Measurements from ENCODE around the gene LUZP1. TPM values are rescaled to one million over a fixed set of nuclear protein-coding genes. Genes with fewer than 3 reads are reported as not detected.

The LUZP1 gene
- total and polyA plus RNA-seq, 12 donors, result 6.4 to 40.1 (median 29.9) TPM

DNA sequence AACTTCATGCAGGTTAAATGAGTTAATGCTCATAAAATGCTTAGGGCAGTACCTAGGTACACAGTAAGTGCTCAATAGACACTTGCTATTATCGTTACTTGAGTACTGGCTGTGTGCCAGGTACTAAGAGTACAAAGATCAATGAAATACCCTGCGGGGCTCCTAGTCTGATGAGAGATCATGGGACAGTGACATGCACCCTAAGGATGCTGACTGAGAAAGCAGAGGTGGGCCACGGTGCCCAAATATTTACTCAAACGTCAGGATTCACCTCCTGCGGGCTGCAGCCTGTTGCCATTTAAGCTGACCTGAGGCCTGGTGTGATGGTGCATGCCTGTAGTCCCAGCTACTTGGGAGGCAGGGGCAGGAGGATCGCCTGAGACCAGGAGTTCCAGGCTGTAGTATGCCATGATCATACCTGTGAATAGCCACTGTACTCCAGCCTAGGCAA is 19.8 kb upstream of the LUZP1 start:
- Histone ChIP-seq H3K4me3 (no peak overlapping the region), H3K4me1 (peaks cover 0 to 9% (median 6%) of the 10 kb centered on the region in 9 donors), H3K27me3 (no peaks in the 10 kb centered on the region), H3K36me3 (no peaks in the 10 kb centered on the region), H3K27ac (no peak overlapping the region), H3K9me3 (no peaks in the 10 kb centered on the region)
- 71 to 75% methylated on average over 6 of the region's 6 CpGs for WGBS, 2 donors
- no peak for DNase-seq
- ATAC-seq, result no peak
- TF ChIP-seq, protein P1, sequence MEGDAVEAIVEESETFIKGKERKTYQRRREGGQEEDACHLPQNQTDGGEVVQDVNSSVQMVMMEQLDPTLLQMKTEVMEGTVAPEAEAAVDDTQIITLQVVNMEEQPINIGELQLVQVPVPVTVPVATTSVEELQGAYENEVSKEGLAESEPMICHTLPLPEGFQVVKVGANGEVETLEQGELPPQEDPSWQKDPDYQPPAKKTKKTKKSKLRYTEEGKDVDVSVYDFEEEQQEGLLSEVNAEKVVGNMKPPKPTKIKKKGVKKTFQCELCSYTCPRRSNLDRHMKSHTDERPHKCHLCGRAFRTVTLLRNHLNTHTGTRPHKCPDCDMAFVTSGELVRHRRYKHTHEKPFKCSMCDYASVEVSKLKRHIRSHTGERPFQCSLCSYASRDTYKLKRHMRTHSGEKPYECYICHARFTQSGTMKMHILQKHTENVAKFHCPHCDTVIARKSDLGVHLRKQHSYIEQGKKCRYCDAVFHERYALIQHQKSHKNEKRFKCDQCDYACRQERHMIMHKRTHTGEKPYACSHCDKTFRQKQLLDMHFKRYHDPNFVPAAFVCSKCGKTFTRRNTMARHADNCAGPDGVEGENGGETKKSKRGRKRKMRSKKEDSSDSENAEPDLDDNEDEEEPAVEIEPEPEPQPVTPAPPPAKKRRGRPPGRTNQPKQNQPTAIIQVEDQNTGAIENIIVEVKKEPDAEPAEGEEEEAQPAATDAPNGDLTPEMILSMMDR (IDR thresholded peaks at IDR 0.05), result no peak
- intact Hi-C loops (cut with DNase I), result loop anchor here in 3 of 10 donors (5.0 to 10.0 kb wide), 2 partner anchors 204 to 211 kb away; no protein-coding TSS in a partner anchor

DNA sequence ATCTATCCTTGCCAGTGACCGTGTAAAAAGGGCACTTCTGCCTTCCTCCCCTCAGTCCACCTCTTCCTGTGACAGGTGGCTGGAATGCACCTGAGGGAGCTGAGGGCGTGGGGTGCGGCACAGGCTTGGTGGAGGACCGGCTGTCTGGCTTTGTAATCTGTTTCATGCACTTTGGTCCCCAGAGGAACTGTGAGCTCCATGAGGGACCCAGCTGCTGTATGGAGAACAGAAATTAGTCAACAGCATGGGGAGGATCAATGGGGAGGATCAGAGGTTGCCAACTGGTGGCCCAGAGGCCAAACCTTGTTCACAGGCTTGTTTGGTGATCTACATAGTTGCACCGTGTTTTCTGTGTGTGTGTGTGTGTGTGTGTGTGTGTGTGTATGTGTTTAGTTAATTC is 19.0 kb upstream of the LUZP1 start:
- peaks cover 0 to 9% (median 6%) of the 10 kb centered on the region in 9 donors for H3K4me1 ChIP-seq
- no peak overlapping the region for H3K4me3 ChIP-seq
- ATAC-seq (no peak), DNase-seq (no peak)
- TF ChIP-seq, protein P1 (IDR thresholded peaks at IDR 0.05), result no peak
- 72 to 86% methylated on average over 5 of the region's 5 CpGs for WGBS, 2 donors
- H3K27ac ChIP-seq, result no peak overlapping the region
- intact Hi-C loops (cut with DNase I), result loop anchor here in 3 of 10 donors (5.0 to 10.0 kb wide), 2 partner anchors 203 to 210 kb away; no protein-coding TSS in a partner anchor
- no peaks in the 10 kb centered on the region for H3K9me3 ChIP-seq
- H3K27me3 ChIP-seq, result no peaks in the 10 kb centered on the region
- H3K36me3 ChIP-seq, result no peaks in the 10 kb centered on the region

DNA sequence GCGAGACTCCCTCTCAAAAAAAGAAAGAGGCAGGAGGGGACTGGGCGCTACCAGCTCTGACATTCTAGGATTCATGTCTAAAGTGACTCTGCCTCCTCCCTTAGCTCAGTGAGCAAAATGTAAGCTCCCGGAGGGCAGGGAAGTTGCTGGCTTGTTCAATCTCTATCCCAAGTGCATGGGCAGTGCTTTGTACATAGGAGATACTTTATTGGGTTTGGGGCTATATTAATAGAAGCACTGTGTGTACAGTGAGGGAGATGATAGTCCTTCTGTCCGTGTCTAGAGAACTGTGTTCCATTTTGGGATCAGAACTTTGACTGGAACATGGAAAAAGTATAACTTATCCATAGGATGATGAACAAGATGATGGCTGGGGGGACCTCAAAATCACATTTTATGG is 16.7 kb upstream of the LUZP1 start:
- no peak for ATAC-seq
- Histone ChIP-seq H3K9me3 (no peaks in the 10 kb centered on the region), H3K4me1 (peaks cover 0 to 9% (median 6%) of the 10 kb centered on the region in 9 donors), H3K36me3 (no peaks in the 10 kb centered on the region), H3K27ac (no peak overlapping the region), H3K4me3 (no peak overlapping the region), H3K27me3 (no peaks in the 10 kb centered on the region)
- WGBS, 2 donors, result 76 to 79% methylated on average over 4 of the region's 4 CpGs
- TF ChIP-seq, protein P1 (IDR thresholded peaks at IDR 0.05), result no peak
- DNase-seq, result no peak
- intact Hi-C loops (cut with DNase I), result loop anchor here in 7 of 10 donors (2.0 to 10.0 kb wide), 6 partner anchors 85 to 209 kb away; no protein-coding TSS in a partner anchor

DNA sequence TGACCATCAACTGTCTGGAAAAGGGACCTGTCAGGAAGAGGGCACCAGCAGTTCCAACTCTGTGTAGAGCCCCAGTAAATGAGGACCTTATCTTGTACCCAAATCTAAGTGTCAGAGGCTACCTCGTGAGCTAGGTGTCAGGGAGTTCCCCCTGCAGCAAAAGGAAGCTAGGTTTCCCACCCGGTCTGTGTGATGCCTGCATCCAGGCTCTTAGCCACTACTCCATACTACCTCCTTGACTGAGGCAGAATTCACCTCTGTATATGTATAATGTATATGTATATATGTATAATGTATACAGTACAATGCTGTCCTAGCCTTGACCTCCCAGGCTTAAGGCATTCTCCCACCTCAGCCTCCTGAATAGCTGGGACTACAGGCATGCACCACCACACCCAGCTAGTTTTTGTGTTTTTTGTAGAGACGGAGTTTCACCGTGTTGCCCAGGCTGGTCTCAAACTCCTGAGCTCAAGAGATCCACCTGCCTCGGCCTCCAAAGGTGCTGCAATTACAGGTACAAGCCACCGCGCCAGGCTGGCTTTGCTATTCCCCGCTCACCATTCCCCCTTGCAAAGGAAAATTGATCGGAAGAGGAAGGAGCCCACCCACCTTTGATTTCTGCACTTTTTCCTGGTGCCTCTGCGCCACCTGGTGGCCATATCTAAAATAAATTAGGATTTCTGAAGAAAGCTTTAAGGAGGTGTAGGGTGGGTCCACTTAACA is 15.7 kb upstream of the LUZP1 start:
- Histone ChIP-seq H3K4me3 (peak overlapping the region in 8 of 10 donors; percentile 26 to 55 (median 39)), H3K27me3 (no peaks in the 10 kb centered on the region), H3K36me3 (no peaks in the 10 kb centered on the region), H3K27ac (no peak overlapping the region), H3K9me3 (no peaks in the 10 kb centered on the region), H3K4me1 (peaks cover 0 to 10% (median 6%) of the 10 kb centered on the region in 9 donors)
- TF ChIP-seq, protein P1 (IDR thresholded peaks at IDR 0.05), result peak; percentile 76 to 93 (median 83)
- ATAC-seq, result peak in 6 of 8 donors; percentile 38 to 74 (median 58)
- intact Hi-C loops (cut with DNase I), result loop anchor here (1.0 to 10.0 kb wide), 8 partner anchors 84 to 208 kb away; no protein-coding TSS in a partner anchor
- DNase-seq, result peak; percentile 15 to 46
- WGBS, 2 donors, result 16 to 20% methylated on average over 10 of the region's 10 CpGs
